Nephron progenitor cell (in vitro differentiated cells): Measurements from ENCODE around the gene MRPL27.
A peak's percentile ranks its signal among the peaks of the same experiment; 100 is the strongest.

Experiments used
- DNase-seq: peaks from one replicate; pipeline ENCODE4 v3.0.0; 2021
- H3K27ac Mint-ChIP-seq: 2 replicates; pipeline ENCODE4 v1.8.0; 2021; ENCODE audit warnings: mild to moderate bottlenecking, moderate library complexity, mixed read lengths
- H3K27me3 Mint-ChIP-seq: 2 replicates; pipeline ENCODE4 v1.8.0; 2021; ENCODE audit warnings: mild to moderate bottlenecking, low read depth, mixed read lengths; ENCODE audit not compliant: poor library complexity
- H3K36me3 Mint-ChIP-seq: 2 replicates; pipeline ENCODE4 v1.8.0; 2021; ENCODE audit warnings: low read depth, mixed read lengths
- H3K4me1 Mint-ChIP-seq: 2 replicates; pipeline ENCODE4 v1.8.0; 2021; ENCODE audit warnings: mixed read lengths
- H3K4me3 Mint-ChIP-seq: 2 replicates; pipeline ENCODE4 v1.8.0; 2021; ENCODE audit warnings: mild to moderate bottlenecking, moderate library complexity, mixed read lengths
- H3K9me3 Mint-ChIP-seq: 2 replicates; pipeline ENCODE4 v1.8.0; 2021; ENCODE audit warnings: mild to moderate bottlenecking, moderate library complexity, mixed read lengths
- TF ChIP-seq, protein P1 (sequence below): fragments of 200-600 bp; sonication (generic); IDR thresholded peaks from 2 replicates; pipeline ENCODE4 v1.5.0; 2021; ENCODE audit warnings: antibody characterized with exemption

Gene MRPL27

GRCh38 chr17:50397111-50397918, 24.3 kb upstream of the MRPL27 start, which contains the start of gene LRRC59:
Gene LRRC59 (minus strand): TSS chr17:50397523. CDS start chr17:50397317, 206 bp downstream.
- H3K4me3 Mint-ChIP-seq, result peak within 1 kb of the TSS; percentile 94
- H3K36me3 Mint-ChIP-seq, result peaks cover 24% of the 10 kb centered on the region
- peaks cover 20% of the 10 kb centered on the region for H3K4me1 Mint-ChIP-seq
- H3K27me3 Mint-ChIP-seq, result no peaks in the 10 kb centered on the region
- DNase-seq, result peak; percentile 93
- peaks cover 20% of the 10 kb centered on the region for H3K9me3 Mint-ChIP-seq
- TF ChIP-seq, protein P1, sequence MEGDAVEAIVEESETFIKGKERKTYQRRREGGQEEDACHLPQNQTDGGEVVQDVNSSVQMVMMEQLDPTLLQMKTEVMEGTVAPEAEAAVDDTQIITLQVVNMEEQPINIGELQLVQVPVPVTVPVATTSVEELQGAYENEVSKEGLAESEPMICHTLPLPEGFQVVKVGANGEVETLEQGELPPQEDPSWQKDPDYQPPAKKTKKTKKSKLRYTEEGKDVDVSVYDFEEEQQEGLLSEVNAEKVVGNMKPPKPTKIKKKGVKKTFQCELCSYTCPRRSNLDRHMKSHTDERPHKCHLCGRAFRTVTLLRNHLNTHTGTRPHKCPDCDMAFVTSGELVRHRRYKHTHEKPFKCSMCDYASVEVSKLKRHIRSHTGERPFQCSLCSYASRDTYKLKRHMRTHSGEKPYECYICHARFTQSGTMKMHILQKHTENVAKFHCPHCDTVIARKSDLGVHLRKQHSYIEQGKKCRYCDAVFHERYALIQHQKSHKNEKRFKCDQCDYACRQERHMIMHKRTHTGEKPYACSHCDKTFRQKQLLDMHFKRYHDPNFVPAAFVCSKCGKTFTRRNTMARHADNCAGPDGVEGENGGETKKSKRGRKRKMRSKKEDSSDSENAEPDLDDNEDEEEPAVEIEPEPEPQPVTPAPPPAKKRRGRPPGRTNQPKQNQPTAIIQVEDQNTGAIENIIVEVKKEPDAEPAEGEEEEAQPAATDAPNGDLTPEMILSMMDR, result peak; percentile 98
- no peak within 1 kb of the TSS for H3K27ac Mint-ChIP-seq

- H3K4me3 Mint-ChIP-seq, result peak overlapping the region; percentile 94
- TF ChIP-seq, protein P1, result no peak
- peaks cover 30% of the 10 kb centered on the region for H3K36me3 Mint-ChIP-seq
- H3K4me1 Mint-ChIP-seq, result peaks cover 20% of the 10 kb centered on the region
- peaks cover 20% of the 10 kb centered on the region for H3K9me3 Mint-ChIP-seq
- no peaks in the 10 kb centered on the region for H3K27me3 Mint-ChIP-seq
- peak; percentile 13 for DNase-seq
- no peak overlapping the region for H3K27ac Mint-ChIP-seq
Measured at GRCh38 chr17:50396261-50397110, 23.5 kb upstream of the MRPL27 start.

GRCh38 chr17:50394711-50395110, 21.7 kb upstream of the MRPL27 start:
- Mint-ChIP-seq H3K4me3 (peak overlapping the region; percentile 94), H3K27me3 (no peaks in the 10 kb centered on the region), H3K4me1 (peaks cover 20% of the 10 kb centered on the region), H3K27ac (no peak overlapping the region), H3K36me3 (peaks cover 42% of the 10 kb centered on the region), H3K9me3 (peaks cover 12% of the 10 kb centered on the region)
- DNase-seq, result no peak
- TF ChIP-seq, protein P1, result no peak

DNA sequence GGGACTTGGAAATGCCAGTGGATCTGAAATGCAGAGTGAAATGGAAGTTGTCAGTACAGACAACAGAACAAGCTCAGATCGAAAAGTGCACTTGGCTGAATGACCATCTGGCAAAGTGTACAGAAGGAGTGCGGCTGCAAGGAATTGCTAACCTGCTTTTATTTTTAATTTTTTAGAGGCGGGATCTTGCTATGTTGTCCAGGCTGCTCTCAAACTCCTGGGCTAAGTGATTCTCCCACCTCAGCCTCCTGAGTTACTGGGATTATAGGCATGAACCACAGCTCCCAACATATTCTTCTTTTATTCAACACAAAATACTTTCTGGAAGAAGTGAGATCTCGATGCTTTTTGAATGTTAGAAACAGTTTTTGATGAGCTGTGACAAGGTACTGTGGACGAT, 20.7 kb upstream of the MRPL27 start:
- peaks cover 52% of the 10 kb centered on the region for H3K36me3 Mint-ChIP-seq
- H3K4me3 Mint-ChIP-seq, result no peak overlapping the region

DNA sequence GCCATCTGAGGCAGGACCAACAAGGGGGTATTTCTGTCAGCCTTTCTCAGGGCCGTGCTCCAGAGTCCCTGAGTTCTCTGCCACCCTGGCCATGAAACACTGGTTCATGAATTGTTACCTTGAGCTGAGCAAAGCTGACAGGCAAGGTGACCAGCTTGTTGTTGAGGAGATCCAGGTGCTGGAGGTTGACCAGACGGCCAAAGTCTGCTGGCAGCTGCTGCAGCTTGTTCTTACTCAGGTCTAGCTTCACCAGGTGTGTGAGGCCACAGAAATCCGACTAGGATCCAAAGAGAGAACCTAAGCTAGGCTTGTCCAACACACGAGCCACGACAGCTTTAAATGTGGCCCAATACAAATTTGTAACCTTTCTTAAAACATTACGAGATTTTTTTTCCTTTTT, 19.6 kb upstream of the MRPL27 start:
- no peaks in the 10 kb centered on the region for H3K9me3 Mint-ChIP-seq
- no peak overlapping the region for H3K4me3 Mint-ChIP-seq
- peaks cover 62% of the 10 kb centered on the region for H3K36me3 Mint-ChIP-seq
- no peak overlapping the region for H3K27ac Mint-ChIP-seq
- TF ChIP-seq, protein P1, result no peak
- no peak for DNase-seq
- peaks cover 3% of the 10 kb centered on the region for H3K27me3 Mint-ChIP-seq
- peaks cover 28% of the 10 kb centered on the region for H3K4me1 Mint-ChIP-seq

More for the DNA sequence above, 20.7 kb upstream of the MRPL27 start:
- TF ChIP-seq, protein P1, result no peak
- peaks cover 27% of the 10 kb centered on the region for H3K4me1 Mint-ChIP-seq
- no peak for DNase-seq
- H3K27me3 Mint-ChIP-seq, result peaks cover 1% of the 10 kb centered on the region
- H3K27ac Mint-ChIP-seq, result no peak overlapping the region
- H3K9me3 Mint-ChIP-seq, result peaks cover 4% of the 10 kb centered on the region
